NCI-H446 (cell line): ENCODE results near the gene VPS26B.
"Not testable (repeated sequence)": the region's sequence is repeated elsewhere in the genome, so short reads cannot be mapped to it uniquely, and the experiment has no call there.

ENCODE experiments used
- DNase-seq, 2 experiments: peaks; one replicate each; lab custom pipeline; 2025; lab: John Stamatoyannopoulos, UW

Gene VPS26B

DNA sequence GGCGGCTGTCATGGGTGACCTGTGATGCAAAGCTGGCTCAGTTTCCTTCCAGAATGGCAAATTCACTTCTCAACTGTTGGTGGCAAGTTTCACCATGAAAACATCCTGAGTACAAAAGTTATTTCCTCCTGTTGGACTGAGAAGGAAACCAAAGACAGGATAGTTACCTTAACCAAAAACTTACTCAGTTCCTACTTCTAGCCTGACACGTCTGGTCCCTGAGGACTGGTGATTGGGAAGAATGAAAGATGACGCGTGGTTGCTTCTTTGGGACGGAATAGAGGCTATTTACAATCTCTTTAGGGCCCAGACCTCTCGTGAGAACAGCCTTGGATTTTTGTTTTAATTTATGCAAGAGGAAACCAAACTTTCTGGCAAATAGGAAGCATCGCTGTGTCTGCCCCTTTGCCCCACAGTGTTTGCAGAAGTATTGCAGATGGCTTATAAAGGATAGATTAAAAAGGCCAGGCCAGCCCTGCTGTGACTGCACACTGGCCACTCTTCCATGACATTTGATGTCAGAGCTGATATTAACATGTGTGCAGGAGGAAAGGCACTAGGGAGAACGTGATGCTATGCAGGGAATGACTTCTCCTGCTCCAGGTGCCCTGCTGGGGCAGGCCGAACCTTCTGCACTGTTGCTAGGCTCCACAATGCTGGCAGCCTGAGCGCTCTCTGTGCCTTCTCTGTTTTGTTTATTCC, 7.6 kb downstream of the VPS26B start:
- no peak for DNase-seq

DNA sequence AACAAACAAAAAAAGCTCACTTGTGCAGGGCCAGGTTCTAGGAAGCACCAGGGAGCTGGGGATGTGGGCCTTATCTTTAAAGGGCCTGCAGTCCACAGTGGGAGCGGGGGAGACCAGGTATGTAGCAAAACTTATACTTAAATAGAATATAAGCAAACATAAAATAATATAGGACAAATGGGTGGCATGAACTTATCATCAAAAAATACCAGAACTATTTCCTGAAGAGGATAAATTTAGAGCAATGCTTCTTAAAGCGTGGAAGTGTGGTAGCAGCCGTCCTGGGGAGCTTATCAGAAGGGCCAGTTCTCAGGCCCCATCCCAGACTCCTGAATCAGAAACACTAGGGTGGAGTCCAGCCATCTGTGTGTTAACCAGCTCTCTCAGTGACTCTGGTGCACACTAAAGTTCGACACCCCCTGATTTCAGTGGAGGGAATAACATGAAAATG, 9.3 kb downstream of the VPS26B start:
- DNase-seq, result no peak

DNA sequence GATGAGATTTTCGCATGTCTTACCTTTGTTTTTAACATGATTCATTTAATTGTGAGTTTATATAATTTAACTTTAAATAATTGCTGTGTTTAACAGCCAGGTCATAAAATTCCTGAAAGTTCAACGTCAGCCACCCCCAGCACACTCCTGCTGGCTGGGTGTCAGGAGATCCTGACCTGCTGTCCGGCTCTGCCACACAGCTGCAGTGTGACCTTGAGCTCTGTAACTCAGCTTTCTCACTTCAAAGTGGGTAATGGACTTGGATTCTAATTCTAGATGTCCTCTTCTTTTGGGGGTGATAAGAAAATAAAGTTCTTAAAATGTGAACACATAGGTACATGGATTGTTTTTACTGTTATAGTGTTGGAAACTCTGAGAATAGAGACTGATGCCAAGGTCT, 10.9 kb downstream of the VPS26B start:
- no peak for DNase-seq

DNA sequence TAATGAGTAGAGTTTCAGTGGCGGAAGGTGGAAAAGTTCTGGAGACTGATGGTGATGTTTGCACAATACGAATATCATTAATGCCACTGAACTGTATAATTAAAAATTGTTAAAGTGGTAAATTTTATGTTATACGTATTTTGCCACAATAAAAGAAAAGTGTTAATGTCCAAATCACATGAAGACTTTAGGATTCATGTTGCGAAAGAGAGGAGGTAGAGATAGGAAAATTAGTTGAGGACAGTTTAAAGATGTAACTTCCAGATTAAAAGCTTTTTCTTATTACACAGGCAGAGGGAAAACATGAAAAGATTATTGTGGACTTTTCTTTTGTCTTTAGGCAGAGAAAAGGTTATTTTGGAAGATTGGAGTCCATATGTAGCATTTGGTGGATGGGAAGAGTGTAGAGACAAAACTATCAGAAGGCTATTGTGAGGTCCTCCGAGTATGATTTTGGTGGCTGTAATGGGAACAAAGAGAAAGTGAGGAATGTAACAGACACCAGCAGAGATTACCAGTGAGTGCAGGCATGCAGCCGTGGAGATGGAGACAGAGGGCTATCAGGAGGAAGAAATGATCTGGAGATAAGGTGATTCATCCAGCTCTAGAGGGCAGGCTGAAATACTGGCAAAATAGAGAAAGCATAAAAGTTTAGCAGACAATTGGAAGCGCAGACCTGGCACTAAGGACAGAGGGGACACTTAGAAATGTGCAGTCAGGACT, 12.5 kb downstream of the VPS26B start:
- no peak for DNase-seq

DNA sequence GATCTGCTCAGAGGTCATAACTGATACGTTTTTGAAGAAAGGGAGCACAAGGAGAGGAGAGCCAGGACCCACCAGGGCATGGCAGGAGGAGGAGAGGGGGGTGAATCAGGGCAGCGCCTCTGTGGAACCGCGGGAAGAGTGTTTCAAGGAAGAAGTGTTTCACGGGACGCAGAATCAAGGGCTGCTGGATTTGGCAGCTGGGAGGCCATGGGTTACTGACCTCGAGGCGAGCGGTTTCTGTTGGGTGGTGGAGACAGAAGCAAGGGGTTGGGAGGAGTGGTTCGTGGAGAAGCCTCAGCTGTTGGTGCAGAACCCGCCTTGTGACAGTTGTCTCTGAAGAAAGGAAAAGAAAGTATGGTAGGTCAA, 13.1 kb downstream of the VPS26B start:
- no peak for DNase-seq

DNA sequence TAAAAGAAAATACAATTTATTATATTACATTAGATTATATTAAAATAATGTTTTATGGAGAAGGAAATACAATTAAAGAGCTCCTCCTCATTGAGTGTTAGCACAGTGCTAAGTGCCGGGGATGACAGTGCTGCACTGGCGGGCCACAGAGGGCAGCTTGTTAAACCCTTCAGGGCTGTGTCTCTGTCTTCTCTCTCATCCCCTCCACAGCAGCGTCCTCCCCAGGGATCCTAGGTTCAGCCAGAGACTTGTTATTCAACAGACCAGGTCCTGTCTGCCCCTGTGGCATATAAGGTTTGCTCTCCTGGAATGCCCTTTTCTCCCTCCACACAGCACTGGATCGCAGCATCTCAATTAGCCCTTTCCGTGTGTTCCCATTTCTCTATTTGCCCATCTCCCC, 14.5 kb downstream of the VPS26B start:
- no peak for DNase-seq

DNA sequence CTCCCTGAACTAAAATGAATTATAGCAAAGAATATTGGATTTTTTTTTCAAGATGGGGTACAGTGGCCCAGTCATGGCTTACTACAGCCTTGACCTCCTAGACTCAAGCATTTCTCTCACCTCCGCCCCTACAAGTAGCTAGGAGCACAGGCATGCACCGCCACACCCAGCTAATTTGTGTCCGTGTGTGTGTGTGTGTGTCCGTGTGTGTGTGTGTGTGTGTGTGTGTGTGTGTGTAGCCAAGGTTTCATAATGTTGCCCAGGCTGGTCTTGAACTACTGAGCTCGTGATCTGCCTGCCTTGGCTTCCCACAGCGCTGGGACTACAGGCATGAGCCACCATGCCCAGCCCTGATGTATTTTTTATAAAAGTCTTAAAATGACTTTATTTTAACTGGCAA, 16.1 kb downstream of the VPS26B start:
- no peak for DNase-seq

DNA sequence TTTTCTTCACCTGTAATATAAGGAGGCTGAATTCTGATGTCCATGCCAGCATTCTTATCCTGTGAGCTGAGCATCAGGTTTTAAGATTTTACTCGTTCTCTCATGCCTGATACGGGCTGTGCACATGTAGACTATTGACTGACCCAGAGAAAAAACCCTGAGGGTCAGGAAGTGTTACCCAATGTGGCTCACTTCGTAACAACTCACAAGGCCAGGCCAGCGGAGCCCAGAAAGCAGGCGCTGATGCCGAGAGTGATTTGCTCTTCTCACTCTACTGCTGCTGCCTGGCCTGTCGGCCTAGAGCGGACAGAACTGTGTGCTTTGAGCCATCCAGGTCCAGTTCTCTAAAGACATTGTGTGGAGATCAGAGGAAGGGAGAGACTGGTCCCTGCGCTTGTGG, 17.9 kb downstream of the VPS26B start:
- DNase-seq, result no peak

DNA sequence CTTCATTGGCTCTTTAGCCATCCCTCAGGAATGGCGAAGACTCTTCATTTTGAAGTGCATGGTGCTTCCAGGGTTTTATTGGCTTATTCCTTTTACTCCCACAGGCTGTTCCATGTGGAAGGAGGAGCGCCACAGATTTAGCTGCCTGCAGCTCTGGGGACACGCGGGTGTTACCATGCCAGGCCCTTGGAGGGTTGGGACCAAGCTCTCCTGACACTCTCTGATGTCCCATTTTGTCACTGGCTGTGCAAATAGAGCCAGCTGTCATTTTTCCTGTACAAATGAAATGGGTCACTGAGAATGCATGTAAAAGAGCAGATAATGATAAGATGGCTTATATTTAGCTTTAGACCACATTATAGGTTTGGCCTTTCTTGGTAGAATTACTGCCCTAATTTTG, 19.4 kb downstream of the VPS26B start:
- DNase-seq, result no peak

DNA sequence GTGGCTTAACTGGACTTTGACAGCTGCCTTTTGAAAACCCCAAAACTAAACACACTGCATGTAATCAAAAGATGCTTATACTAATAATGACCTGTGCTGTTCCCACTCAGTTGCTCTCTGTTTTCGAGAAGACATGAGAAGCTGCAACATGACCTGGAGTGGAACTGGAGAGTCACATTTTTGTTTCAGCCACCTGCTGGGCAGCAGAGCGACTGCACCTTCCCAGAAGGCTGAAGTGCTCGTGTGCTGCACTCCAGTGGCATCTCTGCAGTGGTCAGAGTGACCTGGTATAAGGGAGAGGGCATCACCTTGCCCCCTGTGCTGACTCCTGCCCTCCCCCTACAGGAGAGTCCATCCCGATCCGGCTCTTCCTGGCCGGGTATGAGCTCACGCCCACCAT, 20.1 kb downstream of the VPS26B start:
- DNase-seq, result peak in 1 of 2 experiments; percentile 10

DNA sequence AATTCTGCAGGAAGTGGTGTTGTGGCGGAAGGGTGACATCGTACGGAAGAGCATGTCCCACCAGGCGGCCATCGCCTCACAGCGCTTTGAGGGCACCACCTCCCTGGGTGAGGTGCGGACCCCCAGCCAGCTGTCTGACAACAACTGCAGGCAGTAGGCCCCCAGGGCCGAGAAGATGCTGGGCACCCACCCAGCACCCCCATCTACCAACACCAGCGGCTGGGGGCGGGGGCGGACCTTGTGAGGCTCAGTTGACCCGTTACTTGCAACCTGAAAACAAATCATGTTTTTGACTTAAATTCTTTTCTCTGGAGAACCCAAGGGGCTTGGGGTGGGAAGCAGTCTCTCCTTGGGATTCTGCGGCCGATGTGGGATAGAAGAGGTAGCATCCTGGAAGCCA, 21.0 kb downstream of the VPS26B start:
- no peak for DNase-seq

DNA sequence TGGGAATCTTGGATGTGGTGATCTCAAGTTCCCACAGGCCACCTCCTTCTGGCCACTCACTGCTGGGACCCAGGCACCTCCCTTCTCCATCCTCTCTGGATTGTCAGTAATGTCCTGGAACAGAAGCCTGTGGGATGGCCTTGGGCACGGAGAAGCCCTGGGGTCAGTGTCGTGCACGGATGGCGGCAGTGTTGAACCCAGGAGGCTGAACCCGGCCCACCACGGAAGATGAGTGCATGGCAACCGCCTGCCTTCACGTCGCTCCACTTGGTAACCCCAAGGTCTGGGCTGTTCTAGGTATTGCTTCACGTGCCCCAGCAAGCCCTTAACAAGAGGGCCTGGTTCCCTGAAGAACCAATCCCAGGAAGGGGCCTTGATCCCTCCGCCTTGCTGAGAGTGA, 21.6 kb downstream of the VPS26B start:
- no peak for DNase-seq

DNA sequence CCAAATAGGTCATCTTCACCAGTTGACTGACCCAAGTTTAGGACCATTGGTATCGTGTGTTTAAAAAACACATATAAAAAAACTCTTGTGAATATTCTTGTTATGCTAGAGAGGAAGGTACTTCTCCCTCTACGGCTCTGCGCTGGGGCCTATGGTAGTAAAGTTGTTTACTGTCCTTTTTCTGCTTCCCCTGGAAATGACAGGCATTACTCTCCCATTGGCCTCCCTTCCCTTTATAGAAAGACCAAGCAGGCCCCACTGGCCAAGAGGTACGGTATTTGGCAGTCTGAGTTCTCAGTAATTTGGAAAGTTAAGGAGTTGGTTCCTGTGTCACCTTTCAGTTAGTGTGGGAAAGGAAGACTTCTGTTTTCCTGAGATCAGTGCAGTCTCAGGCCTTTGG, 22.2 kb downstream of the VPS26B start:
- no peak for DNase-seq

DNA sequence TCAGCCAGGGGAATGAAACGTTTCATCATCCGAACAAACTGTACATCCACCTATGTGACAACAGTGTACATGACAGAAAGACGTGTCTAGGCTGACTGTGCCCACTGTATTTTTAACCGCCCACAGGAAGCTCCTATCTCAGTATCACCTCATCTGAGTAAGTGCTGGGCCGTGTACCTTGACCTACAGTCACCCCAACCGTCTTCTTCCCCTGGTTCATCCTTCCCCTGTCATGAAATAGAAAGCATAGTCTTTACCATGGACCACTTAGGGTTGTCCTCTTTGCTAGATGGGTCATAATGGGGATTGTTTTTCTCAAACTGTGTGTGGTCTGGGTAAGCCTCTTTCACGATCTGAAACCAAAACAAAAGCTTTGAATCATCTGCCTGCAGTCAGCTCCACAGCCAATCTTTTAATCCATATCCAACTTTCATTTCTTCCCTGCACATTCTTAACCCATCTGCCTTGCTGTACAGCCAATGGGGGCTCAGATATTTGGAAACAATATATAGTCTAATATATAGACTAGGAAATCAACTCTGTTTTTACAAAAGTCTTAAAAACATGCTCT, 24.5 kb downstream of the VPS26B start:
- no peak for DNase-seq

DNA sequence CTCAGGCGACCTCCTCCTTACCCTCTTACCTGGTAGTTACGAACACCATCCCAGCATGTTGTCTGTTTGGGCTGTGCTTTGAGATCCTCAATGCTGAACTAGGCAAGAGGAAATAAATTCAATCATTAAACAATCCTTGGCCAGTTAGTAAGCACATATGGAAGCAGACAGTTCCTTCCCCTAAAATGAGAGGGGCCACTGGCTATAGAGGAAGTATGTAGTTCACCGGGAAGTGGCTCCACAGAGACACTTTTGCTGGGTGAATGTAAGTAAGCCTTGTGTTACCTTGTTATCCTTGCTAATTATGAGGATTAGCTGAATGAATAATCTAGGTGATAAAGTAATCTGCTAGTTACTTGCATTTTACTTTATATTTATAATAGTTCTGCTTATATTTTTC, 25.8 kb downstream of the VPS26B start:
- DNase-seq, result no peak

DNA sequence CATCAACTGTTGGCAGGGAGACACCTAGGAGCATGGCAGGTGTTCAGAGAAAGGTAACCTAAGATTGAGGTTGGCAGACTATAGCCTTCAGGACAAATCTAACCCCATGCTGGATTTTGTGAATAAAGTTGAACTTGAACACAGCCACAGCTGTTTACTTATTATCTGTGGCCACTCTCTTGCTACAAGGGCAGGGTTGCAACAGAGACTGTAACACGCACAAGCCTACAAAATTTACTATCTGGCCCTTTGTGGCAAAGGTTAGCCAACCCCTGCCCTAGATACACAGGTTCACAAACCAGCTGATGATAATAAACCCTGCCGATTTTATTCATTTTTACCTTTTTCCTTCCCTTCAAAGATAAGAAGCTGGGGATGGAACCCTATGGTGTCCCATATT, 26.2 kb downstream of the VPS26B start:
- no peak for DNase-seq

DNA sequence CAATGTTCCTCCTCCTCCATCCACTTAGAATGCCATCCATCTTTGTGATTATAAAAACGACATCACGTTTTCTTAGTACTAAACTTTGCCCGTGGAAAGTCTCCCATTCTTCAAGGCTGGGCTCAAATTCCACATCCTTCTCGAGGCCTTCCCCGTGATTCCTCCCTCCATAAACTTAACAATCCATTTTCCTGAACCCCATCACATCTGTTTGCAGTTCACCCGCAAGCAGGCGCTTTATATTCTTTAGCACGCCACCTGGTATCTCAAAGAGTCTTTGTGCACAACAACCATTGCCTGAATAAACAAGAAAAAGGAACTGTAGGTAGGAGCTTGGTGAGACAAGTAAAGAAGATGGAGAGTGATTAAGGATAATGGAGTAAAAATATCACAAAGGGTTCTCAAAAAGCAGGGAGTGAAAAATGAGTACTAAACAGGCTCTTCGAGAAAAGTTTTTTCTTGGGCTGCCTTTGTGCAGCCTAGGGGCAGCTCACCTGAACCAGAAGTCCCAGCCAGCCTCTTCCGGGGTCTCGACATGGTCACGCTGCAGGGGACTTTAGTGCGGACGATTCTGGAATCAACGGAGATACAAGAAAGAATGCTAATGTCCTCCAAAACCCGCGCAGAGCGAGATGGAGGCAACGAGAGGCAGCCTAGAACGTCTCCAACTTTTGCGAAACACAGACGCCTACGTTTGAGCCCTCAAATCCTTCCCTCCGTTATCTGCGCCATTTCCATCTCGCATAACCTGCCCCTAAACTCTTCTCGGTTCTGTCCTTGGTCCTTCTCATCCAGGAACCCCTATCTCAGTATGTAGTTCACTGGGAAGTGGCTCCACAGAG, 28.1 kb downstream of the VPS26B start:
- DNase-seq, result no peak

DNA sequence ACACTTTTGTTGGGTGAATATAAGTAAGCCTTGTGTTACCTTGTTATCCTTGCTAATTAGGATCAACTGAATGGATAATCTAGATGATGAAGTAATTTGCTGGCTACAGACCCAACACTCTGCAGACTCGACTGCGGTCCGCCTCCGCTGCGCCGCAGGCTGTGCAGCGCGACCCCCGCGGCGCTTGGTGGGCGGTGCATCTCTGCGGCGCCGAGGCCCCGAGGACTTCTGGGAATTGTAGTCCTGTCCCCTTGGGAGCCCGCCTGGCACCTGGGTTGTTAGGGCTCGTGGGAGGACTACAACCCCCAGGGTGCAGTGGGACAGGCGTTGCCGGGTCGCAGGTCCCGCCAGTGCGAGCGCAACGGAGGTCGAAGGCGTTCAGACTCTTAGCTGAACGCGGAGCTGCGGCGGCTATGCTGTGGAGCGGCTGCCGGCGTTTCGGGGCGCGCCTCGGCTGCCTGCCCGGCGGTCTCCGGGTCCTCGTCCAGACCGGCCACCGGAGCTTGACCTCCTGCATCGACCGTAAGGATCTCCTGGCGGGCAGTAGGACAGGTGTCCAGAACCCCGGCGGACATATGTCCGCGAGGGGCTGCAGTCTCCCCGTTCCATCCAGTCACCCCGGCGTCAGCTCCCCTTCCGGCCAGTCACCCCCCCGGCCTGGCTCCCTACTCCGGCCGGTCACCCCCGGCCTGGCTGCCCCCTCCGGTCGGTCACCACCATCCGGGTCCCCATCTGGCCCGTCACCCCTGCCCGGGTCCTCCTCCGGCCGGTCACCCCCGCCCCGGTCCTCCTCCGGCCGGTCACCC, 28.9 kb downstream of the VPS26B start, which contains the start of the genes ACAD8 and THYN1:
Gene ACAD8 (plus strand): TSS at position 381 of the 806 bp plus-strand sequence. CDS start 33 bp downstream, at position 414.
Gene THYN1 (minus strand): TSS at position 165 of the 806 bp plus-strand sequence. CDS start 470 bp downstream, outside the sequence.
- peak; percentile 94 to 99 for DNase-seq

DNA sequence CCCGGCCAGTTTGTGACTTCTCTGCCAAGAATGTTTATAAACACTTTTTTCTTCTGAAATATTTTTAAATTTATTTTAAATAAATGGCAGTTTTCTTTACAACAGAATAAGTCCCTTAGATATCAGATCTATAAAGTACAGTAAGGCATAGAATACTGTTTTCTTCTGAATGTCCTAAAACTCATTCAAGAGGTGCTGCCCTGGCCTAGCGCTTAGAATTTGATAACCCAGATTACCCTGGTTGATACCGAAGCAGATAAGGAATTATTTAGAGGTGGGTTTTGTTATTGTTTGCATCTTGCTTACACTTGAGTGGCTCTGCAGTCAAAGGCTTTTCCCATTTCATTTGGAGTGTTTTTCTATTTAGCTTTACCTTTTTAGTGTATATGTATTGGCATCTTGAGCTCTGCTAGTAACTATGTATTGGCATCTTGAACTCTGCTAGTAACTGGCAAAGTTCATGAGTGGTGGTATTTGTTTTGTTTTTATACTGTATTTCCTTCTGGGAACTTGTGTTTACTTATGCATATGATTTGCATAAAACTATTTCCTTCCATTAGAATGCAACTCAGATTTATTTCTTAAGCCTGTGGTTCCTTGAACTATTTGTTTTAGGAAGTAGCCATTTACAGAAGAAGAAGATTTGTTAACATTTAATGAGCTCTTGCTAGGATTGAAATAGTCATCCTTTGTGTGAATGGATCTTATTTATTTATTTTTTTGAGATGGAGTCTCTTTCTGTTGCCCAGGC, 30.1 kb downstream of the VPS26B start:
- DNase-seq, result no peak

DNA sequence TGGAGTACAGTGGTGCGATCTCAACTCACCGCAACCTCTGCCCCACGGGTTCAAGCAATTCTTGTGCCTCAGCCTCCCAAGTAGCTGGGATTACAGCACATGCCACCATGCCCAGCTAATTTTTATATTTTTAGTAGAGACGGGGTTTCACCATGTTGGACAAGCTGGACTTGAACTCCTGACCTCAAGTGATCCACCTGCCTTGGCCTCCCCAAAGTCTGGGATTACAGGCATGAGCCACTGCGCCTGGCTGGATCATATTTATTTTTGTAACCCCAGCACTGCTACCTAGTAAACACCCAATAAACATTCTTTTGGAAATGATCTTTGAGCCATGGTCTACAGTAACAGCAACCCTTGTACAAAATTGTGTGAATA, 30.7 kb downstream of the VPS26B start:
- DNase-seq, result not testable (repeated sequence)

DNA sequence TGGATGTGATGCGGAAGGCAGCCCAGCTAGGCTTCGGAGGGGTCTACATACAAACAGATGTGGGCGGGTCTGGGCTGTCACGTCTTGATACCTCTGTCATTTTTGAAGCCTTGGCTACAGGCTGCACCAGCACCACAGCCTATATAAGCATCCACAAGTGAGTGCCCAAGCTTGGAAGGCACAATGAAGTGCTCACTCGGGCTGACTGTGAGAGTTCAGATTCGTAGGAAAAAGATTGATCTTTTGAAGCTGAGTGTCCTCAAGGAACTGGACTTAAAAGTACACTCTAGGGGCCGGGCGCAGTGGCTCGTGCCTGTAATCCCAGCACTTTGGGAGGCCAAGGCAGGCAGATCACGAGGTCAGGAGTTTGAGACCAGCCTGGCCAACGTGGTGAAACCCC, 32.6 kb downstream of the VPS26B start:
- no peak for DNase-seq
